Common myeloid progenitor, CD34-positive (primary cell): ENCODE data around the gene RAD52.

ENCODE experiments used
- CTCF ChIA-PET: fragments of 350-600 bp; sonication (Branson Sonifier 250); formaldehyde crosslinking; loops from one replicate; lab custom pipeline; 2021; ENCODE audit warnings: antibody characterized with exemption; lab: Charles Lee
- POLR2A ChIA-PET: fragments of 350-600 bp; sonication (Branson Sonifier 250); formaldehyde crosslinking; loops from one replicate; lab custom pipeline; 2021; ENCODE audit warnings: antibody characterized with exemption; lab: Charles Lee
- DNase-seq, 3 donors: peaks; one replicate each; pipeline versions ENCODE4 v3.0.0 to v3.0.0-alpha.2; 2013
- H3K27ac ChIP-seq, 2 experiments: 1 replicate in 1 of 2; 2 replicates in 1 of 2; pipeline ENCODE4 v1.7.0; 2013; ENCODE audit warnings: inconsistent platforms in 2 of 2, low read length in 2 of 2, mild to moderate bottlenecking in 2 of 2, low read depth in 1 of 2, moderate library complexity in 1 of 2; ENCODE audit not compliant: severe bottlenecking in 2 of 2, insufficient read depth in 1 of 2, poor library complexity in 1 of 2
- H3K27me3 ChIP-seq, 5 experiments: replicated peaks in 2 of 5; 1 replicate in 3 of 5; 2 replicates in 2 of 5; pipeline versions ENCODE4 v1.6.1 to v1.7.0; 2013; ENCODE audit warnings: low read length in 4 of 5, mild to moderate bottlenecking in 2 of 5, moderate library complexity in 2 of 5, inconsistent platforms in 1 of 5; ENCODE audit not compliant: insufficient read depth in 5 of 5, control insufficient read depth in 4 of 5
- H3K36me3 ChIP-seq, 4 experiments: 1 replicate in 2 of 4; 2 replicates in 2 of 4; pipeline versions ENCODE4 v1.6.1 to v1.7.0; 2013; ENCODE audit warnings: low read length in 3 of 4, control low read depth in 1 of 4, mild to moderate bottlenecking in 1 of 4; ENCODE audit not compliant: control insufficient read depth in 4 of 4, insufficient read depth in 4 of 4
- H3K4me1 ChIP-seq, 4 experiments: 1 replicate in 3 of 4; 2 replicates in 1 of 4; pipeline versions ENCODE4 v1.6.1 to v1.7.1; 2013; ENCODE audit warnings: low read length in 3 of 4, mild to moderate bottlenecking in 3 of 4, control low read depth in 1 of 4, inconsistent platforms in 1 of 4, moderate library complexity in 1 of 4; ENCODE audit not compliant: control insufficient read depth in 4 of 4, insufficient read depth in 4 of 4; ENCODE audit errors: control extremely low read depth in 1 of 4
- H3K4me3 ChIP-seq, 7 experiments: 1 replicate in 4 of 7; 2 replicates in 3 of 7; pipeline versions ENCODE4 v1.5.1 to v1.7.0; 2013; ENCODE audit warnings: mild to moderate bottlenecking in 7 of 7, low read length in 6 of 7, moderate library complexity in 6 of 7, inconsistent platforms in 2 of 7, low read depth in 2 of 7, control low read depth in 1 of 7; ENCODE audit not compliant: insufficient read depth in 4 of 7, control insufficient read depth in 1 of 7; ENCODE audit errors: extremely low read depth in 1 of 7
- H3K9me3 ChIP-seq, 5 experiments: 1 replicate in 4 of 5; 2 replicates in 1 of 5; pipeline versions ENCODE4 v1.6.1 to v1.7.1; 2013; ENCODE audit warnings: low read length in 4 of 5, mild to moderate bottlenecking in 2 of 5, inconsistent platforms in 1 of 5, low read depth in 1 of 5, moderate library complexity in 1 of 5; ENCODE audit not compliant: control insufficient read depth in 4 of 5, insufficient read depth in 2 of 5; ENCODE audit errors: control extremely low read depth in 1 of 5
- WGBS: methylation state at CpG from one replicate; pipeline ENCODE4 v1.1.5; 2013; ENCODE audit not compliant: insufficient coverage; 5-methylcytosine and 5-hydroxymethylcytosine counted together

RAD52 gene

GRCh38 chr12:967641-968040 lies 18.1 kb upstream of the RAD52 start:
- no peaks in the 10 kb centered on the region for H3K9me3 ChIP-seq
- CTCF ChIA-PET = interaction anchor here (0.9 to 1.0 kb wide), 3 partner anchors 9 to 16 kb away, joined by 3 to 4 read pairs (median 3); no protein-coding TSS in a partner anchor
- DNase-seq = no peak

DNA sequence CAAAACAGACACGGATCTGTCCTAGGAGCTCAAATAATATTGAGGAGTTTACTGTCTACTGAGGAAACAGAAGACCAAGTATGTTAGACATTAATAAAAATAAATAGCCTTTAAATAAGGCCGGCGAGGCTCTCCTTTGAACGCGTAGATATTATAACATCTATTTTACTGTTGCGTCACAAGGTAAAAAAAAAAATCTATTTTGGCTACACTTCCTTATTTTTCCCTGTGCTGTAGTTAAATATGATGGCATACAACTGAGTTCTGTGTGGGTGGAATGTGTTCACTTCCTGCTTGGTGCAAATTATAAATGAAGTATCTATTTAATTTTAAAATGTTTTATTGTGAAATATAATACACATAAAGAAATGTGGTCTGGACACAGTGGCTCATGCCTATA lies 17.2 kb upstream of the RAD52 start:
- WGBS = no CpG with 5 or more reads among the region's 6 CpGs
- peak in 2 of 3 donors; percentile 18 to 20 for DNase-seq

More at GRCh38 chr12:967641-968040, 18.1 kb upstream of the RAD52 start:
- Histone ChIP-seq H3K4me1 (peaks cover 0 to 10% (median 0%) of the 10 kb centered on the region in 4 experiments), H3K27ac (no peak overlapping the region), H3K27me3 (no peaks in the 10 kb centered on the region), H3K36me3 (no peaks in the 10 kb centered on the region), H3K4me3 (no peak overlapping the region)
- POLR2A ChIA-PET = interaction anchor here (0.6 kb wide), 2 partner anchors 17 to 115 kb away, joined by 3 to 5 read pairs; no protein-coding TSS in a partner anchor
- WGBS = 90% methylated on average over 6 of the region's 9 CpGs

GRCh38 chr12:958588-959123 lies 9.2 kb upstream of the RAD52 start:
- H3K4me1 ChIP-seq = no peaks in the 10 kb centered on the region
- CTCF ChIA-PET = no interaction called here
- H3K9me3 ChIP-seq = peaks cover 0 to 1% (median 0%) of the 10 kb centered on the region in 5 experiments
- no peak overlapping the region for H3K4me3 ChIP-seq
- H3K36me3 ChIP-seq = no peaks in the 10 kb centered on the region
- POLR2A ChIA-PET = no interaction called here
- no peak overlapping the region for H3K27ac ChIP-seq
- H3K27me3 ChIP-seq = no peaks in the 10 kb centered on the region
- no peak for DNase-seq
- WGBS = 93% methylated on average over 3 of the region's 8 CpGs

More for the DNA sequence above, 17.2 kb upstream of the RAD52 start:
- no peak overlapping the region for H3K27ac ChIP-seq
- POLR2A ChIA-PET = no interaction called here
- no peaks in the 10 kb centered on the region for H3K36me3 ChIP-seq
- H3K27me3 ChIP-seq = no peaks in the 10 kb centered on the region
- no peak overlapping the region for H3K4me3 ChIP-seq
- CTCF ChIA-PET = interaction anchor here (0.8 to 0.9 kb wide), 2 partner anchors 11 to 101 kb away, joined by 3 to 4 read pairs; no protein-coding TSS in a partner anchor
- no peaks in the 10 kb centered on the region for H3K9me3 ChIP-seq
- H3K4me1 ChIP-seq = peaks cover 0 to 10% (median 0%) of the 10 kb centered on the region in 4 experiments

GRCh38 chr12:955939-956338 lies 6.4 kb upstream of the RAD52 start:
- Histone ChIP-seq H3K4me3 (no peak overlapping the region), H3K4me1 (peaks cover 0 to 5% (median 0%) of the 10 kb centered on the region in 4 experiments), H3K9me3 (peaks cover 0 to 1% (median 0%) of the 10 kb centered on the region in 5 experiments), H3K27me3 (no peaks in the 10 kb centered on the region), H3K36me3 (no peaks in the 10 kb centered on the region), H3K27ac (no peak overlapping the region)
- WGBS = 94% methylated on average over 5 of the region's 6 CpGs
- ChIA-PET POLR2A (no interaction called here), CTCF (interaction anchor here (0.7 kb wide), 1 partner anchor 11 kb away, joined by 3 read pairs; no protein-coding TSS in a partner anchor)
- DNase-seq = no peak

- H3K4me1 ChIP-seq = peaks cover 0 to 9% (median 0%) of the 10 kb centered on the region in 4 experiments
- POLR2A ChIA-PET = no interaction called here
- H3K27ac ChIP-seq = no peak overlapping the region
- H3K36me3 ChIP-seq = no peaks in the 10 kb centered on the region
- no peak overlapping the region for H3K4me3 ChIP-seq
- DNase-seq = no peak
- peaks cover 0 to 1% (median 0%) of the 10 kb centered on the region in 5 experiments for H3K9me3 ChIP-seq
- CTCF ChIA-PET = no interaction called here
- no peaks in the 10 kb centered on the region for H3K27me3 ChIP-seq
These were observed 5.2 kb upstream of the RAD52 start for GRCh38 chr12:954741-955140.

DNA sequence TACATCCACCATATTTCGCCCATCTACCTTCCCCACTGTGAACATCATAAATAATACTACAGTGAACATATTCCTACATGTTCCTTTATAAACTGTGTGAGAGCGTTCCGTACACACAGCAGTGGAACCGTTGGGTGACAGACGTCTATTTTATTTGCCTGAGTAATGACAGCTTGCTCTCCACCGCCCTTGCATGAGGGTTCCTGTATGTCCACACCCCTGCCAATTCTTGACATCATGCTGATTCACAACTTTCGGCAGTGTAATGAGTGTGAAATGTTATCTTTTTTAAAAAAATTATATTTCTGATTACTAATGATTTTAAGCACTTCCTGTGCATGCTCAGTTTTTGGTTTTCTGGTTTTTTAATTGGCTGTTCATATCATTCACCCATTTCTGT lies 4.3 kb upstream of the RAD52 start:
- H3K36me3 ChIP-seq = no peaks in the 10 kb centered on the region
- no peak overlapping the region for H3K4me3 ChIP-seq
- POLR2A ChIA-PET = no interaction called here
- DNase-seq = peak in 2 of 3 donors; percentile 13 to 28
- CTCF ChIA-PET = interaction anchor here (0.8 to 1.3 kb wide), 2 partner anchors 139 to 340 kb away, joined by 3 read pairs; no protein-coding TSS in a partner anchor
- peaks cover 0 to 1% (median 0%) of the 10 kb centered on the region in 5 experiments for H3K9me3 ChIP-seq
- H3K27ac ChIP-seq = no peak overlapping the region
- H3K27me3 ChIP-seq = no peaks in the 10 kb centered on the region
- WGBS = 93% methylated on average over 4 of the region's 7 CpGs
- peaks cover 0 to 14% (median under 1%) of the 10 kb centered on the region in 4 experiments for H3K4me1 ChIP-seq

DNA sequence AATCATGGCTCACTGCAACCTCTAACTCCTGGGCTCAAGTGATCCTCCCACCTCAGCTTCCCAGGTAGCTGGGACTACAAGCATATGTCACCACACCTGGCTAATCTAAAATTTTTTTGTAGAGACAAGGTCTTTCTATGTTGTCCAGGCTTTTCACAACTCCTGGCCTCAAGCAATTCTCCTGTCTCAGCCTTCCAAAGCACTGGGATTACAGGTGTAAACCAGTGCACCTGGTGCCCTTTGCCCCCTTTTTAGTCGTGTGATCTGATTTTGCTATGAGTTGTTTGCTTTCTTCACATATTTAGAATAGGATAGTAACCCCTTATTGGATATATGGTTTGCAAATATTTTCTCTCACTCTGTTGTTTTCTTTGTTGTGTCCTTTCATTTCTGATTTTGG lies 1.7 kb upstream of the RAD52 start:
- Histone ChIP-seq H3K27me3 (no peaks in the 10 kb centered on the region), H3K36me3 (no peaks in the 10 kb centered on the region), H3K4me1 (peaks cover 0 to 26% (median 7%) of the 10 kb centered on the region in 4 experiments), H3K9me3 (peaks cover 0 to 1% (median 0%) of the 10 kb centered on the region in 5 experiments), H3K27ac (no peak overlapping the region), H3K4me3 (no peak overlapping the region)
- POLR2A ChIA-PET = no interaction called here
- CTCF ChIA-PET = interaction anchor here (0.6 to 1.3 kb wide), 5 partner anchors 20 to 144 kb away, joined by 3 to 5 read pairs (median 3); no protein-coding TSS in a partner anchor
- WGBS = no CpG with 5 or more reads among the region's 1 CpG
- no peak for DNase-seq
